GM21528 (cell line): ENCODE results near the gene FBRSL1.
"Not testable (repeated sequence)": the region's sequence is repeated elsewhere in the genome, so short reads cannot be mapped to it uniquely, and the experiment has no call there.

Experiments
- ATAC-seq: cut with Tn5 transposase; IDR thresholded peaks from one replicate; pipeline ENCODE4 v1.9.1; 2021; ENCODE audit warnings: mild to moderate bottlenecking, moderate library complexity; ENCODE audit not compliant: unreplicated experiment, low FRiP score

FBRSL1 gene

GRCh38 chr12:132489602-132490266, at the start of gene FBRSL1:
Gene FBRSL1, plus strand, starts transcription at chr12:132490151.
- ATAC-seq, result peak; percentile 48

GRCh38 chr12:132440420-132440819, 49.5 kb upstream of the FBRSL1 start:
- ATAC-seq, result not testable (repeated sequence)

- ATAC-seq, result no peak
Observed at GRCh38 chr12:132441871-132442863, 47.8 kb upstream of the FBRSL1 start.

- ATAC-seq, result no peak
Observed at GRCh38 chr12:132443091-132443490, 46.9 kb upstream of the FBRSL1 start.

- no peak for ATAC-seq
Observed at GRCh38 chr12:132444283-132444682, 45.7 kb upstream of the FBRSL1 start.

- no peak for ATAC-seq
Observed at GRCh38 chr12:132444957-132445883, 44.7 kb upstream of the FBRSL1 start.

- ATAC-seq, result no peak
Observed at GRCh38 chr12:132445884-132446632, 43.9 kb upstream of the FBRSL1 start.

- no peak for ATAC-seq
Observed at GRCh38 chr12:132446633-132447326, 43.2 kb upstream of the FBRSL1 start.

GRCh38 chr12:132447327-132447720, 42.6 kb upstream of the FBRSL1 start:
- no peak for ATAC-seq

GRCh38 chr12:132447731-132448462, 42.1 kb upstream of the FBRSL1 start:
- ATAC-seq, result no peak

- ATAC-seq, result no peak
Observed at GRCh38 chr12:132448463-132448820, 41.5 kb upstream of the FBRSL1 start.

GRCh38 chr12:132449565-132450417, 40.2 kb upstream of the FBRSL1 start:
- ATAC-seq, result peak; percentile 67

- no peak for ATAC-seq
Observed at GRCh38 chr12:132450418-132451171, 39.4 kb upstream of the FBRSL1 start.

GRCh38 chr12:132451172-132451835, 38.6 kb upstream of the FBRSL1 start:
- no peak for ATAC-seq

- ATAC-seq, result no peak
Observed at GRCh38 chr12:132451836-132452195, 38.1 kb upstream of the FBRSL1 start.

GRCh38 chr12:132452596-132453350, 37.2 kb upstream of the FBRSL1 start:
- no peak for ATAC-seq
